GM13976 (cell line): ENCODE results near the gene CAPN3.

ENCODE experiments used
- DNase-seq: peaks from one replicate; pipeline ENCODE4 v3.0.0; 2012; ENCODE audit warnings: low spot score
- CTCF ChIP-seq: IDR thresholded peaks from 2 replicates; pipeline ENCODE4 v1.5.1; 2012; ENCODE audit warnings: borderline replicate concordance, mild to moderate bottlenecking; ENCODE audit not compliant: insufficient read depth; ENCODE audit errors: extremely low read depth, missing control alignments, control extremely low read depth
- in situ Hi-C: fragments of 300-500 bp; cut with MboI; formaldehyde crosslinking; loops from one replicate; pipeline ENCODE4 v1.12.0; 2022; ENCODE audit warnings: low sequenced_read_pairs, mixed read lengths, inconsistent platforms; ENCODE audit not compliant: unreplicated experiment

The CAPN3 gene

GRCh38 chr15:42450425-42450790 is 91.1 kb downstream of the CAPN3 start:
- DNase-seq, result no peak
- in situ Hi-C loops, result no loop called here

GRCh38 chr15:42453826-42454225 is 94.5 kb downstream of the CAPN3 start:
- TF ChIP-seq CTCF, result no peak
- in situ Hi-C loops, result no loop called here

More at GRCh38 chr15:42450425-42450790, 91.1 kb downstream of the CAPN3 start:
- no peak for TF ChIP-seq CTCF

GRCh38 chr15:42456531-42456930 is 97.2 kb downstream of the CAPN3 start:
- in situ Hi-C loops, result no loop called here
- no peak for DNase-seq
- no peak for TF ChIP-seq CTCF

More at GRCh38 chr15:42453826-42454225, 94.5 kb downstream of the CAPN3 start:
- DNase-seq, result no peak

GRCh38 chr15:42456971-42457370 is 97.7 kb downstream of the CAPN3 start:
- in situ Hi-C loops, result no loop called here
- no peak for DNase-seq
- TF ChIP-seq CTCF, result no peak

- DNase-seq, result peak; percentile 42
- in situ Hi-C loops, result no loop called here
- no peak for TF ChIP-seq CTCF
These were observed 98.4 kb downstream of the CAPN3 start for GRCh38 chr15:42457445-42458442.

- no peak for DNase-seq
- no peak for TF ChIP-seq CTCF
- in situ Hi-C loops, result no loop called here
These were observed 102.0 kb downstream of the CAPN3 start for GRCh38 chr15:42461261-42461660.
